GM19328 (cell line): Measurements from ENCODE around the gene CPAMD8.
"Not testable (repeated sequence)": the region's sequence is repeated elsewhere in the genome, so short reads cannot be mapped to it uniquely, and the experiment has no call there.

Experiments
- ATAC-seq: cut with Tn5 transposase; IDR thresholded peaks from one replicate; pipeline ENCODE4 v1.9.1; 2021; ENCODE audit warnings: mild to moderate bottlenecking, moderate library complexity; ENCODE audit not compliant: unreplicated experiment

The CPAMD8 gene

DNA sequence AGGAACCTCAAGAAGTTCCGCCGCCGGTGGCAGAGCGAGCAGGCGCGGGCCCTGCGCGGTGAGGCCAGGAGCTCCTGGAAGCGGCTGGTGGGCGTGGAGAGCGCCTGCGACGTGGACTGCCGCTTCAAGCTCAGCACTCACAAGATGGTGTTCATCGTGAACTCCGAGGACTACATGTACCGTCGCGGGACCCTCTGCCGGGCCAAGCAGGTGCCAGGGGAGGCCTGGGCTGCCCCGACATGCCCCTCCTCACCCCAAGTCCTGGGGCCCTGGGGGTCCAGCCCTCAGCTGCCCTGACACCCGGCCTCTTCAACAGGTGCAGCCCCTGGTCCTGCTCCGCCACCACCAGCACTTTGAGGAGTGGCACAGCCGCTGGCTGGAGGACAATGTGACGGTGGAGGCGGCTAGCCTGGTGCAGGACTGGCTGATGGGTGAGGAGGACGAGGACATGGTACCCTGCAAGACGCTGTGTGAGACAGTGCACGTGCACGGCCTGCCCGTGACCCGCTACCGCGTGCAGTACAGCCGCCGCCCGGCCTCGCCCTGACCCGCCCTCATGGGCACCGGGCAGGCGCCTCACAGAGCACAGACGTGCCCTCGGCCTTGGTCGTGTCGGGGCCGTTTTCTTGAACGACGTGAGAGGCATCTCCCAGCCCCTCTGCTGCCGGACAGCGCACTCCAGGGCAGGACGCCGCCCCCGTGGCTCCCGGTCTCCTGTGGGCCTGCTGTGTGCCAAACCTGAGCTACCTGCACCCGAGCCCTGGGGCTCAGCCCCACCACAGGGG, 148.2 kb downstream of the CPAMD8 start:
- ATAC-seq, result no peak

DNA sequence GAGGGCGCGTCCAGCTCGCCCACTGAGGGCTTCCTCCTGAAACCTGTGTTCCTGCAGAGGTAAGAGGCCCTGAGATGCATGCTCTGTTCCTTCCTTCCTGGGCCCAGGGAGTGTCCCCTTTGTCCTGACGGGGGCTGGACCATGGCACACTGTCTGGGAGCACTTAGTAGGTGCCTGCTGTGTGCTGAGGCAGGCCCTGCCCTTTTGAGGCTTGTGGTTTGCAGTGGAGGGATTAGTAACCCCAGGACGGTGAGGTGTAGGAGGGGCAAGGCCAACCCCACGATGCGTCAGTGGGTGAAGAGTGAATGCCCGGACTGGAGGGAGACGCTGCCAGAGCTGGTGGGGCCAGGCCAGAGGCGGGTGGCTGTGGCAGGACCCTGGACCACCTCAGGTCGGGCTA, 149.0 kb downstream of the CPAMD8 start:
- no peak for ATAC-seq

DNA sequence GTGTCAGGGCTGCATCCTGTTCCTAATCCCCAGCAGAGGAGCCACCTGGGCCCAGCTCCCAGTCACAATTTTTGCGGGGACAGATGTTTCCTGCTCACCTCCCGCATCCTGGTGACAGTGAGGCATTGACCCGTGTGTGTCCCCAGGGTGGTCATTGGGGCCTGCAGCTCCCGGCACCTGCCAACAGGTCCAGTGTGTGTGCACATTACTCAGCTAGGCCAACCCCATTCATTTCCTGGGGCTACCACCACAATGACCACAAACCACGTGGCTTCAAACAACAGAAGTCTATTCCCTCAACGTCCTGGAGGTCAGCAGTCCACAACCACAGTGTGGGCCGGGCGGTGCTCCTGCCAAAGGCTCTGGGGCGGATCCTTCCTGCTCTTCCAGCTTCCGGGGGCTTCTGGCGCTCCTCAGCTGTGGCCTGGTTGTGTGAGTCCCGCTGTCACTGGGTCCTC, 149.7 kb downstream of the CPAMD8 start:
- ATAC-seq, result no peak

DNA sequence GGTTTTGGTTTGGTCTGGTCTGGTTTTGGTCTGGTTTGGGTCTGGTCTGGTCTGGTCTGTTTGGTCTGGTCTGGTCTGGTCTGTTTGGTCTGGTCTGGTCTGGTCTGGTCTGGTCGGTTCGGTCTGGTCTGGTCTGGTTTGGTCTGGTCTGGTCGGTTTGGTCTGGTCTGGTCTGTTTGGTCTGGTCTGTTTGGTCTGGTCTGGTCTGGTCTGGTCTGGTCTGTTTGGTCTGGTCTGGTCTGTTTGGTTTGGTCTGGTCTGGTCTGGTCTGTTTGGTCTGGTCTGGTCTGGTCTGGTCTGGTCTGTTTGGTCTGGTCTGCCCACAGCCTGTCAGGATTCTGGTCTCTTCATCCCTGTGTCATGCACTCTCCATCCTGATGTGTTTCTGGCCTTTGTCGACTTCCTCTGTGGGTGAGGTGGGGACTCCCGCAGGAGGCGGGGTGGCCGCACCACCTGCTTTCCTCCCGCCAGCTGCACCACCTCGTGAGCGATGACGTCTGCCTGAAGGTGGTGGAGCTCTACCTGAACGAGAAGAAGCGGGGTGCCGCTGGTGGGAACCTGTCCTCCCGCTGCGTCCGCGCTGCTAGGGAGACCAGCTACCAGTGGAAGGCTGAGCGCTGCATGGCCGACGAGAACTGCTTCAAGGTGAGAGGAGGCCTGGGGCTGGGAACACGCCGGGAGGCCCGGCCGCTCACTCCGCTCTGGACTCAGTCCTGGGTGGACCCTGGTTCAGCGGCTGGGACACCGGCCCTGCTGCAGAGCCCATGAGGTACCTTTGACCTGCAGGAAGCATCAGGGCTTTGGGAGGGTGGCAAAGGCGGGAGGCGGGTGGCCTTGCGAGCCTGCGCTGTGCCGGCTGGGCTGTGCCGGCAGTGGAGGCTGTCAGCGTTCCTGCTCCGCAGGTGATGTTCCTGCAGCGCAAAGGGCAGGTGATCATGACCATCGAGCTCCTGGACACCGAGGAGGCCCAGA, 150.7 kb downstream of the CPAMD8 start:
- no peak for ATAC-seq

DNA sequence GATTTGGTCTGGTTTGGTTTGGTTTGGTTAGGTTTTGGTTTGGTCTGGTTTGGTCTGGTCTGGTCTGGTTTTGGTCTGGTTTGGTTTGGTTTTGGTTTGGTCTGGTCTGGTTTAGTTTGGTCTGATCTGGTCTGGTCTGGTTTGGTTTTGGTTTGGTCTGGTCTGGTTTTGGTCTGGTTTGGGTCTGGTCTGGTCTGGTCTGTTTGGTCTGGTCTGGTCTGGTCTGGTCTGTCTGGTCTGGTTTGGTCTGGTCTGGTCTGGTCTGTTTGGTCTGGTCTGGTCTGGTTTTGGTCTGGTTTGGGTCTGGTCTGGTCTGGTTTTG, 151.7 kb downstream of the CPAMD8 start:
- ATAC-seq, result not testable (repeated sequence)

DNA sequence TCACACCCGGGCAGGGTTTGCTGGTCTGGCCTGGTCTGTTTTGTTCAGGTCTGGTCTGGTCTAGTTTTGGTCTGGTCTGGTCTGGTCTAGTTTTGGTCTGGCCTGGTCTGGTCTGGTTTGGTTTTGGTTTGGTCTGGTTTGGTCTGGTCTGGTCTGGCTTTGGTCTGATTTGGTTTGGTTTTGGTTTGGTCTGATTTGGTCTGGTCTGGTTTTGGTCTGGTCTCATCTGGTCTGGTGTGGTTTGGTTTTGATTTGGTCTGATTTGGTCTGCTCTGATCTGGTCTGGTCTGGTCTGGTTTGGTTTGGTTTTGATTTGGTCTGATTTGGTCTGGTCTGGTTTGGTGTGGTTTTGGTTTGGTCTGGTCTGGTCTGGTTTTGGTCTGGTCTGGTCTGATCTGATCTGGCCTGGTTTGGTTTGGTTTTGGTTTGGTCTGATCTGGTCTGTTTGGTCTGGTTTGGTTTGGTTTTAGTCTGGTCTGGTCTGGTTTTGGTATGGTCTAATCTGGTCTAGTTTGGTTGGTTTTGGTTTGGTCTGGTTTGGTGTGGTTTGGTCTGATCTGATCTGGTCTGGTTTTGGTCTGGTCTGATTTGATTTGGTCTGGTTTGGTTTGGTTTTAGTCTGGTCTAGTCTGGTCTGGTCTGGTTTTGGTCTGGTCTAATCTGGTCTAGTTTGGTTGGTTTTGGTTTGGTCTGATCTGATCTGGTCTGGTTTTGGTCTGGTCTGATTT, 152.2 kb downstream of the CPAMD8 start:
- ATAC-seq, result no peak

DNA sequence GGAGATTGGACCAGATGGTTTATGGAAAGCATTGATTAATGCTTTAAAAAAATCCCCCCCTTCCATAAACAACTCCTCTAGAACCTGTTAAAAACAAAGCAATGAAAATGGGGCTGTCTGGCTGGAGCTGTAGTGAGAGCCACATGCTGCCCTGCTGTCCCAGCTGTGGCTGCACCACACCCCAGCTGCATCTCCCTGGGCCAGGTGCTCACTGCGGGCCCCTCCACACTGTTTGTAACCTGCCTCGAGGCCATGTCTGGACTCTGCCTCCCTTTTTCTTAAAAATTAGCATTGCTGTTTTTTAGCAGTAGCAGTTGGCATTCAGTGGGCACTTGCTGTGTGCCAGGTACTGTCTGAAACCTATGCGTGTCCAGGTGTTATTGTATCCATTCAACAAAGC, 153.0 kb downstream of the CPAMD8 start:
- ATAC-seq, result no peak

DNA sequence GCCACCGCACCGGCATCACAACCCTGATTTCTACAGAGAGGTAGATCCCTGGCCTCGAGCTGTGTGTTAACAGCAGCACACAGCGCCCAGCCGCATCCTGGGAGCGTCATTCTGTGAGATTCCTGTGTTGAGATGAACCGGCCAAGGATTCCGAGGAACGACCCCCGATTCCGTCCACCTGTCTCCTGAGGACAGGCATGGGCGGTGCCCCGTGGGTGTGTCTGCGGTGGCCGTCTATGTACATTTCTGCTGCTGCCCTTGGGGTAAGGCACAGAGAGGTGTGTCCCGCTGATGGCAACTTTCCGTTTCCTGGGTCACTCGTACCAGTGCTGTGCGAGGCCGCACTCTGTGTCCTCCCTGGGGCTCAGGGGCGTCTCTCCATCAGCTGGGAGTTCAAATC, 153.9 kb downstream of the CPAMD8 start:
- no peak for ATAC-seq

DNA sequence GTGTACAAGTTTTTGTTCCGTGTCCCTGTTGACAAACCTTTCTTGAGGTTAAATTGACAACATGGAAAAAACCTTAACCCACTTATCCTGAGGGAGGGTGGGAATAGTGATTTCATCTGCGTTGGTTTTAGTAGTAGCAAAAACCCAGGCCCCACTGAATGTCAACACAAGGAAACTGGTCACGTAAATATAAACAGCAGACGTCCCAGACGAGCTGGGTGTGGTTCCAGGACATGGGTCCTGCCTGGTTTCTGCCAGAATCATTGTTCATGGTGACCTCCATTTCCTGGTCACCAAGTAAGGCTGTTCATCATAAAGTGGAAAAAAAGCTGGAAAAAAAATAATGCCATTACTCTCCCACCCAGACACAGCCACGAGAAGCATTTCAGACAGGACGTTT, 154.7 kb downstream of the CPAMD8 start:
- no peak for ATAC-seq

DNA sequence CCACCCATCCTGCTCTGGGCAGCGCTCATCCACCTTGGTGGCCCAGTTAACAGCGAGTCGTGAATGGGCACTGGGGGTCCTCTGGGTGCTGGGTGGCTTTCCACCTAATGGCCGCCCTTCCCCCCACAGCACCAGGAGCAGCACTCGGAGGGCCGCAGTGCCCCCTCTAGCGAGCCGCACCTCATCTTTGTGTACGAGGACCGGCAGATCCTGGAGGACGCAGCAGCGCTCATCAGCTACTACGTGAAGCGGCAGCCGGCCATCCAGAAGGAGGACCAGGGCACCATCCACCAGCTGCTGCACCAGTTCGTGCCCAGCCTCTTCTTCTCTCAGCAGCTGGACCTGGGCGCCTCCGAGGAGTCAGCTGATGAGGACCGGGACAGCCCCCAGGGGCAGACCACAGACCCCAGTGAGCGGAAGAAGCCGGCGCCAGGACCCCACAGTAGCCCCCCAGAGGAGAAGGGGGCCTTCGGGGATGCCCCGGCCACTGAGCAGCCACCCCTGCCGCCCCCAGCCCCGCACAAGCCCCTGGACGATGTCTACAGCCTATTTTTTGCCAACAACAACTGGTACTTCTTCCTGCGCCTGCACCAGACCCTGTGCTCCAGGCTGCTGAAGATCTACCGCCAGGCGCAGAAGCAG, 157.2 kb downstream of the CPAMD8 start:
- ATAC-seq, result no peak

DNA sequence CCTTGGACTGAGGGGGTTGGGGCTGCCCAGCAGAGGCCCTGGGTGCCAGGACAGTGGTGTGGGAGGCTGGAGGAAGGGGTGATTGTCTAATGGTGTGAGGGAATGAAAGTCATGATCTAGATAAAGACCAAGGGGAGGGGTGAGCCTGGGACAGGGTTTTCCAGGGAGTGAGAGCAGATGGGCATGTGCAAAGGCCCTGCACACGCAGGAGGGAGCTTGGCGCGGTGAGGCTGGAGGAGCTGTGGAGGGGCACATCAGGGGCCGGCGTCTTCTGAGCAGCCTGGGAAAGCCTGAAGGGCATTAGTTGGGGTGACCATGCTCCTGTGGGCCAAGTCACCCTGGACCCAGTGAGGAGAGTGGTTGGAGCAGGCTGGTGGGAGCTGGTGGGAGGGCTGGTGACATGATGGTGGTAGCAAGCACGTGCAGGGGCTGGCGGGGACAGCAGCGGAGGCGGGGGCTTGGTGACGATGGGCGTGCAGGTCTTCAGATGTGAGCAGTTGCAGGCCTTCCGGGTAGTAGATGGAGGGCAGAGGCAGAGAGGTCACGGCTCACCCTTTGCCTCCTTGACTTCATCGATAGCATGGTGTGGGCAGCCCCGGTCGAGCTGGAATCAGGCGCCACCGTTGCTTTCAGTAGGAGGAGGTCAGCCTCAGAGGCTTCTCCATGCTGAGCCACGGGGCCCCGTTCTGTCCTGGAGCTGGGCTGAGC, 158.0 kb downstream of the CPAMD8 start:
- no peak for ATAC-seq

DNA sequence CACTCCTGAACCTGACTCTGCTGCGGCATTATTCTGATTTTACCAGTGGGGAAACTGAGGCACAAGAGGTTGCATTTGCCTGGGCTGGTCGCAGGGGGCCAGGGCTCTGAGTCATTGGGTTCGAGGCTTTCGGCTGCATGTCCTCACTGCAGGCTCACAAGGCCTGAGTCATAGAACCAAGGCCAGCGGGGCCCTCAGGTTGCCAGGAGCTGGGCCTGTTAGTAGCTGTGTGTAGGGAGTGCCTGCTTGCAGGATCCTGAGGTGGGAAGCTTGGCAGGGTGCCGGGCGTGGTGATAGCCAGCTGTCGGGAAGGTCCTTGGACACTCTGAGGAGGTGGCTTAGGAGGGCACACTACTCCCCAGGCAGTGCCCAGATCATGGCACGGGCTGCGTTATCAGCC, 159.4 kb downstream of the CPAMD8 start:
- no peak for ATAC-seq

DNA sequence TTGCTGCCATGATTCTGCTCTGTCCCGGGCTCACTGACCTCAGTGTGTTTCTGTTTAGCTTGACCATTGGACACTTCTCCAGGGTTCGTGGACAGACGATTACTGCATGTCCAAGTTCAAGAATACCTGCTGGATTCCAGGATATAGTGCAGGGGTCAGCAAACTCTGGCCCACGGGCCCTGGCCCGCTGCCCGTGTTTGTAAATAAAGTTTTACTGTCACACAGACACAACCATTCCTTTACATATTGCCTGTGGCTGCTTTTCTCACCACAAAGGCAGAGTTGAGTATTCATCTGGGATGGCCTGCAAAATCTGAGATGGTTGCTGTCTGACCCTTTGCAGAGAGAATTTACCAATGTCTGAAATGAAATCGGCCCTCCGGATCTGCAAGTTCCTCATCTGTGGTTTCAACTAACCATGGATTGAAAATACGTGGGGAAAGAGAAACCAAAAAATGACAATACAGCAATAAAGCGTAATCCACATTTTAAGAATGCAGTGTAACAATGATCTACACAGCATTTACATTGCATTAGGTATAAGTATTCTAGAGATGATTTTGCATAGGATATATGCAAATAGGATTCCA, 163.7 kb downstream of the CPAMD8 start:
- ATAC-seq, result no peak

DNA sequence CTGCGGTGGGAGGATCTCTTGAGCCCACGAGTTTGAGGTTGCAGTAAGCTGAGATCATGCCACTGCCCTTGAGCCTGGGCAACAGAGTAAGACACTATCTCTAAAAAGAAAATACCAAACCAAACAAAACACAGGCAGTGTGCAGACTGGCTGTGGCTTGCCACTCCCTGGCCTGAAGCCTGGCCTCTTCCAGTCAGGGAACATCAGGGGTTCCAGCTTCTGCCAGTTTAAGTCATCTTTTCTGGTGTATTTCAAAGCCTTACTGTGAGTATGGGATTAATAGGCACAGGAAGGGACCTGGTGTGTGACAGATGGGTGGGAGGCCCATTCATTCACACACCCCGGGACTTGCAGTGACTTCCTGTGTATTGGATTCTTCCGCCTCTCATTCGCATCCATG, 164.8 kb downstream of the CPAMD8 start:
- ATAC-seq, result no peak

DNA sequence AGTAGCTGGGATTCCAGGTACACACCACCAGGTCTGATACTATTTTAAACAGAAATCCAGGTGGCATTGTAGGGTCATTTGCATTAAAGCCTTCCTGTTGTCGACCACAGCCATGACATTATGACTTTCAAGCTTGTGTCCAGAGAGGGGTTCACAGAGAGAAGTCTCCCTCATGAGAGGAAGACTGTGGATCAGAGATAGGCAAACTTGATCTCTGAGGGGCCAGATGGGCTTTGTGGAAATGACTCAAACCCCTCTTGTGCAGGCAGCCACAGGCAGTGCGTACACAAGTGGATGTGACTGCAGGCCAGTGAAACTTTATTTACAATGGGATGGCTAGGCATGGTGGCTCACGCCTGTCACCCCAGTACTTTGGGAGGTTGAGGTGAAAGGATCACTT, 165.6 kb downstream of the CPAMD8 start:
- ATAC-seq, result no peak

DNA sequence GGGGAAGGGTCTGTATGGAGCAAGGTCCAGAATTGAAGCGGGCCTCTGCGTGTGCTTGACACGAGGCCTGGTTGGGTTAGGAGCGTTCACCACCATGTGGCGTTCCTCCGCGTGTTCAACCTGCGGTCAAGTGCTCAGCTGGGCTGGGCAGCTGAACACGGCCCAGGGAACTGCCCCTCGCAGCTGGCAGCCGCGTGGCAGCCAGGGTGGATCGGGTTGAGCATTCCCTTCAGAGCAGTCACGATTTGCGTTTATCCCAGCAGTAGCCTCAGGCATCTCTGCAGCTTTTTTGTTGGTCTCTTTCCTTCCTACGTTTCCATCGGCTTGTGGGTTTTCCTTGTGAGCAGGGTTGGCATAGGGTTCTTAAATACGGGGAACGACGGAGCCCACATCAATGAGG, 166.5 kb downstream of the CPAMD8 start:
- ATAC-seq, result no peak

DNA sequence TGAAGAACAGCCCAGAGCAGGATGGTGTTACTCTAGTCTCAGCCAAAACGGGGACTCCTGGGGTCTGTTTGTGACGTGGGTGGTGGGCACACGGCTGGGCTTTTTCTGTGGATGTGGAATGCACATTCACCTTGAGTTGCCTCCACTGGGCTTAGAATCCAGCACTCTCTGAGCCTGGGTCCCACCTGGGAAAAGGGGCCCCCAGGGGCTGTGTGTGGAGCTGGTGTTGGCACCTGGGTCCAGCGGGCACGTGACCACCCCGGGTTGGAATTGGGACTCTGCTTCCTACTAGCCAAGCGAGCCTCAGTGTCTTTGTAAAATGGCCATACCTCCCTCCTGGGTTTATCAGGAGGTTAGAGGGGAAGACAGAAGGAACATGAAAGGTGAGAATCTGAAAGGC, 167.0 kb downstream of the CPAMD8 start:
- no peak for ATAC-seq

DNA sequence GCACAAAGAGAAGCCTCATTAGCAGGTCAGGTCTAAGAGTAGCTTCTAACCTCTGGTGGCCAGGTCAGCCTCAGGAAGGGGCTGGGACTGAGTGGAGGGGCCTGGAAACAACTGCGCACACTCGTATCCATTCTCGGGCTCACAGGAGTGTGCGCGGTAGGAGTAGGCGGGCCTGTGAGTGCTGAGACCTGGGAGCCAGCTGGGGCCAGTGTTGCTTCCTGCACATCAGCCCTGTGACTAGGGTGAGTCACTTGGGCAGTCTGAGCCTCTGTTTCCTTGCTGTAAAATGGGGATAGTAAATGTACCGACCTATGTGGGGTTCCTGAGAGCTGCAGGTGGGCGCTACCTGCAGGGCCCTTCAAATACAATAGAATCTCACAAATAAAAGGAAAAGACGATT, 170.5 kb downstream of the CPAMD8 start:
- ATAC-seq, result no peak

DNA sequence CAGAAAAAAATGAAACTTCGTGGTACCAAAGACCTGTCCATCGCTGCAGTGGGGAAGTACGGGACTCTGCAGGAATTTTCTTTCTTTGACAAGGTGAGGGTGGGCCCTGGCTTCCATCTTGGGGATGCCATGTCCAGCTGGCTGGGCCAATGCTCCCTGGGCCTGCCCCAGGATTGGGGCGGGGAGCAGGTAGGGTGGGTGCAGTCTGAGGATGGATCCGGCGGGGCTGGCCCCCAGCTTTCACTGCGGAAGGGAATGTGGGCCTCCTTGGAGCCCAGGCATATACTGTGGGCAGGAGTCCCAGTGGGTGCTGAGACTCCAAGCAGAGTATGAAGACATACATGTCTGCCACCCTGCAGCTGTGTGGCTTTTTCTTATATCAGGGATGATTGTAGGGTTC, 173.5 kb downstream of the CPAMD8 start:
- ATAC-seq, result no peak
